Dermis microvascular lymphatic vessel endothelial cell (primary cell): ENCODE results near the gene AP4E1. TPM values are rescaled to one million over a fixed set of nuclear protein-coding genes. Genes with fewer than 3 reads are reported as not detected.
"Not testable (repeated sequence)": the region's sequence is repeated elsewhere in the genome, so short reads cannot be mapped to it uniquely, and the experiment has no call there.

Experiments used
- DNase-seq, 2 donors: peaks; one replicate each; pipeline versions ENCODE4 v3.0.0 to v3.0.0-alpha.2; 2010; ENCODE audit warnings: low read depth in 2 of 2
- total RNA-seq: library from RNA; depleted of rRNA; stranded (reverse); fragments of >200 nt; gene quantifications from 2 replicates; pipeline ENCODE4 v1.2.1, GENCODE V29; 2014

AP4E1 gene
- total RNA-seq, 1 donor from 2014 or later = 10.5 TPM

DNA sequence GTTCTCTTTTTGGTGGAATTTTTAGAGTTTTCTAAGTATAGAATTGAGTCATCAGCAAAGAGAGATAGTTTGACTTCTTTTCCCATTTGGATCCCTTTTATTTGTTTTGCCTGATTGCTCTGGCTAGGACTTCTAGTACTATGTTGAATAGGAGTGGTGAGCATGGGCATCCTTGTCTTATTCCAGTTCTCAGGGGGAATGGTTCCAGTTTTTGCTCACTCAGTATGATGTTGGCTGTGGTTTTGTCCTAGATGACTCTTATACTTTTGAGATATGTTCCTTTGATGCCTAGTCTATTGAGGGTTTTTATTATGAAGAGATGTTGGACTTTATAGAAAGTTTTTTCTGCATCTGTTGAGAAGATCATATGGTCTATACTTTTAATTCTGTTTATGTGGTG lies 113.7 kb downstream of the AP4E1 start:
- no peak for DNase-seq

DNA sequence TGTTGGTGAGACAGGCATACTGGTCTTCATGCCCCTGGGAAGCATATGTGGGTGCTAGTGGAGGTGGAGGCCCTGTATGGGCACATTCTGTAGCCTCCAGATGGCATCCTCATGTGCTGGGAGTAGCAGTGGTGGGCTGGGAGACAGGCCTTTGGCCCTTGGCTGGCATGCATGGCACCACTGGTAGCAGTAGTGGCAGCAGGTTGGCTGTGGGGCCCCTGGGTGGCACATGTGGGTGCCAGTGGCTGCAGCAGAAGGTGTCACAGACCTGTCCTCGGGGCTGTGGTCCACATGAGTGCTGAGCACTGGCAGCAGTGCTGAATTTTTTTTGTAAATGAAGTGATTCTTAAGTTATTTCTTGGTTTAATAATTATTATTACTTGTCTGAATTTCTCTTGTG lies 115.0 kb downstream of the AP4E1 start:
- DNase-seq = no peak

DNA sequence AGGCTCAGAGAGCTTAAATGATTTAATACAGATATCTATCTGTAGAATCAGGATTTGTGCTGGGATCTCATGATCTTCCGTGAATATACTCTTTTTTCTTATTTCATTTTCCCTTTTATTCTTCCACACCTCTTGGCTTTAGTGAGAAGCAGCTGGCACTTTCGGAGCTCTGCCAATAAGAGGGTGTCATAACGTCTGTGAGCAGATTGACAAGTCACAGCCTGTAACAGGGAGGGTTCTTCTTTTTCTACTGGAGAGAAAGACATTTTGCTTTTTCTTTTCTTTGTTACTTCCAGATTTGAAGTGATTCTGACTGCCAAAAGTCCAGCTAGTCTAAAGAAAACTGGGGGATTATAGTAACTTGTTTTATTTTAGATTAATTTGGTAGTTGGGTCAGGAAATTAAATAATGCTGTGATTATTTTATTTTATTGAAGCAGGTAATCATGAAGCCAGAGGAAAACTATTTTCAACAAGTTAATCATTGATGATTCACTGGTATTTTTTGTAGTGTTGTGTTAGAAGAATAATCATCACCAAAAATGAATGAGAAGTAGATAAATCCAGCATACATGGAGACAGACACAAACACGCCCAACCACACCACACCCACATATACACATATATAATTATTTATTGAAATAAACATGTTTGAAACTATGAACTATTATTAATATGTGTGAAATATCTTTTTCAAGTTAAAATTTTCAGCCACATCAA lies 116.4 kb downstream of the AP4E1 start:
- no peak for DNase-seq

DNA sequence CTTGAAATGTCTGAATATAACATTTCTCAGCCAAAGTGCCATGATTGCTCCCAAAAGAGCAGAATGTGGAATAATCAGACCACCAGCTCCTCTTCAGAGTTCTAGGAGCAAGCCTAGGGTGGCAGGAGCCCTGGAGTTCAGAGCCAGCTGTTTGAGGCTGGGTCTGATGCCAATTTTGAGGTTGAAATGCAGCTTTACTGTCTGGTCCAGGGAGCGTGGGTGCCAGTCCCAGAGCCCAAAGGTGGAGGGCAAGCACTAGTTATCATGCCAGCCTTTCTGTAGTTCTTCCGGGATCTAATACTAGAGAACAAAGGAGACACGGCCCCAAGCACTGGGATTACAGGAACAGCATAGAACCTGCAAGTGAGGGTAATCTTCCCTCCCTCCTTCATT lies 117.0 kb downstream of the AP4E1 start:
- no peak for DNase-seq

DNA sequence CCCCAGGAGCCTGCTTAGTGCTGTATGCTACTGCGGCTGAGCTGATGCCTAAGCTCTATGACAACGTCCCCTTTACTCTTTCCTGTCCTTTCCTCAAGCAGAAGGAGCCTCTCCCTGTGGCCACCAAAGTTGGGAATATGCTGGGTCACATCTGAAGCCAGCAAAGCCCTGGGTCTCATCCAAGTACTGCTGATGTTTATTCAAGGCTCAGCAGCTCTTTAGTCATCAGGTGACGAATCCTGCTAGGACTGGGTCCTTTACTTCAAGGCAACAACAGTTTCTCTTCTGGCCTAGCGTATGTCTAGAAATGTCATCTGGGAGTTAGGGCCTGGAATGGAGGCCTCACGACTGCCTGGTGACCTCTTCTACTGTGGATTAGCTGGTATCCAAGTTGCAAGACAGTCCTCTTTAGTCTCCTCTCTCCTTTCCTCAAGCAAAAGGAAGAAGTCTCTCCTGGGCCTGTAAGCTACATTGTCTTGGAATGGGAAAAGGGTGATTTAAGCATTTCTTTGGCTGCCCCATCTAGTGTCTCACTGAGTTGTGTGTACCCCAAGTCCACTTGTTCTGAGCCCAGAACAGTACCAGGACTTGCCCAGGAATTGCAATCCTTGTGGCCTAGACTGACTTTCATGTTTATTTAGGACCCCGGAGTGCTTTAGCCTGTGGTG lies 122.3 kb downstream of the AP4E1 start:
- peak in 1 of 2 donors; percentile 22 for DNase-seq

DNA sequence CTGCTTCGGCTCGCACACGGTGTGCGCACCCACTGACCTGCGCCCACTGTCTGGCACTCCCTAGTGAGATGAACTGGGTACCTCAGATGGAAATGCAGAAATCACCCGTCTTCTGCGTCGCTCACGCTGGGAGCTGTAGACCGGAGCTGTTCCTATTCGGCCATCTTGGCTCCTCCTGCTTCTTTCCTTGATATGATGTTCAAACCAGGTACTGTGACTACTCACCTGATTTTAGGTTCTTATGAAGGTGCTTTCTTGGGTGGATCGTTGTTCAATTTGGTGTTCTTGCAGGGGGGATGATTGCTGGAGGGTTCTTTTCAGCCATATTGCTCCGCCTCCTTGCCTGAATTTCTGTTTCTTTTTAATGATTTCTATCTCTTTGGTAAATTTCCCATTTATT lies 129.0 kb downstream of the AP4E1 start:
- DNase-seq = not testable (repeated sequence)

DNA sequence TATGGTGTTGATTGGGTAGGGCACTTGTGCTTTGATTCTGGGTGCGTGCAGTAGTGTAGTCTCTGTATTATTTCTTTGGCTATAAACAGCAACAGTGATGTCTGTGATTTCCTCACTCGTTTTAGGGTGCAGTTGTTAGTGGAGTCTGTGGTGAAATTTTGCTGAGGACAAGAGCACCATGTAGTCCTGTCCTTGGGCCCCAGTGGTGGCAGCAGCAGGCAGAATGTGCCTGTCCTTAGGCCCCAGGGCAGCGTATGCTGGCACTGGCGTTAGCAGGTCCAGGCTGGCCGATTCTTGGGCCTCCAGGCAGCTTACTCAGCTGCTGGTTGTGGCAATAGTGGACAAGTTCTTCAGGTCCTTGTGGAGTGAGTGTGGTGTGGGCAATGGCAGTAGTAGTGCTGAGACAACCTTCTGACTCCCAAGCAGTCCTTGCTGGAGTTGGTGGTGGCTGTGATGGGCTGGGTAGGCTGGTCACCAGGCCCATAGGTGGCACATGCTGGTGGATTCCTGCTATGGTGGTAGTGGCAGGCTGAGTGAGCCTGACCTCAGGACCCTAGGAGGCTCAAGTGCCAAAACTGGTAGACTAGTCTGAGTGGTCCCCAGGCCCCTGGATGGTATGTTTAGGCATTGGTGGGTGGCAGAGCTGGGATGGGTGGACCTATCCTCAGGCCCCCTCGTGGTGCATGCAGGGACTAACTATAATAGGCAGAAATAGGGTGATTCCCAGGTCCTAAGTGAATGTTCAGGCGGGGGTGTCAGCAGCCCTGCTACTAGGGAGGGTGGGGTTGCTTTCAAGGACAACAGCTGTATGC lies 129.9 kb downstream of the AP4E1 start:
- no peak for DNase-seq

DNA sequence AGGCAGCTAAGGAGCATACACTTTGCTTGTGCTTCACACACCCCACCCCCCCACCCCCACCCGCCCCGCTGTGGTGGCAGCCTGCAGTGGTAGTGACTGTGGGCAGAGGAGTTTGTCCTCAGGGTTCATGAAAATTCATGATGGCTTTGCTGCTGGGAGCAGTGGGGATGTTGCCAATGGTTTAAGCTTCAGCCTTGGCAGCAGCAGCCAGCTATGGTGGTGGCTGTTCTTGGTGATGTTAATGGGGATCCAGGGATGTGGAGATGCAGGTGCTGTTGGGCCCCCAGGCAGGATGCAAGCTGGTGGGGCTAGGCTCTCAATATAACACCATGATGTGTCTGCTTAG lies 130.5 kb downstream of the AP4E1 start:
- DNase-seq = no peak

DNA sequence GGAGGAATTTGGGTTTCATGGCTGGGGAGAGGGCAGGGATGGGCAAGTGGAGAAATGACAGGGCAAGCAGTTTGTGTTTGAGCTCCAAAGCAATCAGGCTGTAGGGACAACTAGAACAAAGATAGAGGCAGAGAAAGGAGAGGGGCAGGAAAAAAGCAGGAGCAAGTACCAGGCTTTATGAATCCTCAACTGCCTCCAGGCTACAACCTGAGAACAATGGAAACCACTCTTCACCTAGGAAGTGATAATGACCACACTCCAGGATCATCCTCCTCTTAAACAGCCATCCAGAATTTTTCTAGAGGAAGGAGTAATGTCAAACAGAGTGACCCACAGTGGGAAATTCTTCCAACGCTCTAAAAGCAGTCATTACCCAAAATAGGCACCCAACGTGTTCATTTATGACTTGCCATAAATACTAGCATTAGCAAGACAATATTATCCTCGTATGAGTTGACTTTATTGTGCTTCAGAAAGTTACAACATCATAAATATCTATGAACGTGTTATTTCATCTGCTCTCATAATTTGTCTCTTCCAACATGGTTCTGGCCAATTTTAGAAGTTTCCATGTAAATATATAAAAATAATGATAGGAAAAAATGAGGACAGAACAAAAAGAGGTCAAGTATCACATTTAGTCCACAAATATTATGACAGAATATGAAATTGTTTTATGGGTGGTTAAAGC lies 135.7 kb downstream of the AP4E1 start:
- DNase-seq = peak in 1 of 2 donors; percentile 45

DNA sequence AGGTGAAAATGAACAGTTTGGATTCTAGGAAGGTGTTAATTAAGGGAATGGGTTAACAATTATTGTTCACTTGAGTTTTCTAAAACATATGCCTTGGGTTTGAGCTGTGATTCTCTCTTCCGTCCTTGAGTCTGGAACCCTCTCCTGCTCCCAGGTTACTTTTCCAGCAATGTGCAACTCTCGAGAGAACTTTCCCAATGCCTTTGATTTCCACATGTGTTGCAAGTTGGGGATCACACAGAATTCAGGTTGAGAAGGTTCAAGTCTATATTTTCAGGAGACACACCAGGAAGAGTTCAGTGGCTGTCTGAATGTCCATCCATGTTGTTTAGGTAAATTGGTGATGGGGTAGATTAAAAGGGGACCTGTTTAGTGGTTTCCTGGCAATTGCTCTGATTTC lies 137.5 kb downstream of the AP4E1 start:
- no peak for DNase-seq

DNA sequence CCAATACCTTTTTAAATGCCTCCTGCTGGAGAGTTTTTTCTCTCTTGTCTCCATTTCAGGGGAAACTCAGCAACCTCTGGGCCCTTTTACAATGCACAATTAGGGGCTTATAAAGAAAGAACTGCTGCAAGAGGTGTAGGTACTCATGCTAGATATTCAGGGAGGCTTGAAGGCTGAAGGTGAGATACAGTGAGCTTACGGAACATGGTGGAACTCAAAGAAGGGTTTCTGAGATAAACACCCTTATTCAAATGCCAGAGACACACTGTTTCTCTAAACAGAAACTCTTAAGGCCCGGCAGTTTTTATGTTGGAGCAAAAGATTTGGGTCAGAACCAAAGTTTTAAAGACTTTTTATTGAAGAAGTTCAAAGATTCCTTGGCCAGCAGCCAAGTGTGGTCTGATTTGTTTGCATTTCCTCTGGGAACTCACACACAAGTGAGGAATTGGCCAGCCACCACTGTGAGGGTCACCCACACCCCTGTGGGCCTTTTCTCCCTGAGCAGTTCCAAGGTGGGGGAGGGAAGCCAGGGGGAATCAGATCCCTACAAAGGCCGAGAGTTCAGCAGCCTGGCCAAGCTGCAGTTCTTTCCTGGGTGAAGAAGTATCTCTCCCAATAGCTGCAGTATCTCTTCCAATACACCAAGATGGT lies 138.4 kb downstream of the AP4E1 start:
- DNase-seq = peak in 1 of 2 donors; percentile 45

DNA sequence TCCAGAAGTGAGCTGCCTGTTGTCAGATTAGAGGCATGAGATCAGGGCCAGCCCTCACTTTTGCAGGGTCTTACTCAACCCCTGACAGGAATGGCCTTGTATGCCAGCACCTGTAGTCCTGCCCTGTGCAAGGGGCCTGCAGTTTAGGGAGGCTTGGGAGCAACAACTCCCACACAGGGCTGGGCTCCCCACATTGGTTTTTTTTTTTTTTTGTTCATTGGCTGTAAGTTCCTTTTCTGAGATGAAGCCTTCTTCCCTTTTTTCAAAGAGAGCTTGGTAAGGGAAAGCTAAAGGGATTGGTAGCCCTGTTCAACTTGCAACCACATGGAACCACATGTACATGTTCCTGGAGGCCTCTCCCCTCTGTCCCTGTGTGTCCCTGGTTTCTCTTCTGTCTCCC lies 139.8 kb downstream of the AP4E1 start:
- no peak for DNase-seq

DNA sequence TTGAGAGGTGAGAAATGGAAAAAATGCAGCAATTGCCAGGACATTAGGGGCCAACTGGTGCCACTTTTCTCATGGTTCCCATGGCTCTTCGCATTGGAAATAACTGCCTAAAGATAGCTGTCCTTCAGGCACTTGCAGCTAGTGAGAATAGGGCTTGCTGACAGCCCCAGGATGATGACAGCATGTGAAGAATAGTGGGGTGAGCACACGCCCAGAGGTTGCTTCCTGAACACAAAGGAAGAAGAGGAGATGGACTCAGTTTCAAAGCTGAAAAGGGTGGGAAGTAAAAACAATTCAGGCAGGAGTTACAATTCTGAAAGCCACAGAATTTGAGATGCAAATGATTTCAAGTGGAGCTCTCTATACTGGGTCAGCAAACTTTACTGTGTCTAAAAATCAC lies 140.6 kb downstream of the AP4E1 start:
- no peak for DNase-seq

DNA sequence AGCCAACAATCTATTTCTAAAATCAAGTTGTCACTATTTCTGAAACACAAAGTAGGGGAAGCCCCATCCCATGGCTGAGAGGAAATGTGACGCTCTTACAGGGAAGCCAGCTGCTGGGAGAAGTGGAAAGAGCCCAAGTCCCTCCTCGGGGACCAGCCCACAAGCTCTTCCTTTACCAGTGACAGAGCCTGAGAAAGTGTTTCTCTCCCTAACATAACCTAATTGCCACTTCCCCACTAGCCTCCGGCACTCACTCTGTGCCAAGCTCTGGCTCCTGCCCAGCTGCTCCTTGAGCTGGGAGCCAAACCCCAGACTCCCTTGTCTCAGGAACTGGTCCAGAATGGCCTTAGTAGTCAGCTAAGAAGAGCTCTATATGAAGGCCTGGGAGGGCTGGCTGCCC lies 143.3 kb downstream of the AP4E1 start:
- peak in 1 of 2 donors; percentile 65 for DNase-seq

DNA sequence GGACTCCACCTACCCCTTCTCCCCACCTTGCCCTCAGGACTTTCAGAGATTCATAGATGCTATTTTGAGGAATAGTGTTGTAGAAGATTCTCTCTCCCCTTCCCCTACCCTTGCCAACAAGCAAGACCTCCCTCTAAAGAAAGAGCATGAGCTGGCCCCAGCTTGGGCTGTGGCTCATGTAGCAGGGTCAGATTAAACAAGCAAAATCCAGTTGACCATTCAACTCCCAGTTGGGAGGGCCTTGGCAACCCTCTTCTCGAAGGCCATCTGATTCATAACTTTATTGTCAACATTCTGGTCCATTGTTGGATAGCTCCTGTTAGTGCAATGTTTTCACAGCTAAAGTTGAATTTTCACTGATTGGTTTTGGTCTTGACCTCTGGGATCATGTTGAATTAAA lies 145.1 kb downstream of the AP4E1 start:
- DNase-seq = no peak

DNA sequence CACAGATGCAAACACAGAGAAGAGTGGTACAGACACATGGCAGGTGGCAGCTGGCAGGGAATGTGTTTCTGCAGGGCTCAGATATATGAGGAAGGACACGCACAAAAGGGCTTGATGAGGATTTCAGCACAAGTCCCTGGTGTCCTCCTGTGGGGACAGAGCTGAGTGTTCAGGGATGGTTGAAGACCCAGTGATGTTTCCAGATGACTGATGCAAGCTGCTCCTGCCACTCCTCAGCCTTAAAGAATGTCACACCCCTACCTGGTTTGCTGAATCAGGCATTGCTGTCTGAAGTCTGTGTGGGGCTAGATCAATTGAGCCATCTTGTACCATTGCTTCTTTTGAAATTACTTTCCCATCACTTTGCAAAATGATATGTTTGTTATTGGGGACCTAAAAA lies 146.1 kb downstream of the AP4E1 start:
- DNase-seq = no peak

Other genes with a start within 250 kb of the AP4E1 start
- gene TRPM7, start 221.9 kb upstream of the AP4E1 start, total RNA-seq = 19.0 and 21.5 TPM in 2 replicates
- 56.9 and 88.5 TPM in 2 replicates for gene SPPL2A, start 143.0 kb upstream of the AP4E1 start, total RNA-seq
- 91.5 and 154 TPM in 2 replicates for gene TNFAIP8L3, start 186.2 kb downstream of the AP4E1 start, total RNA-seq